OCI-LY3 (cell line): ENCODE data around the gene ACSL6.

Experiments used
- H2AFZ ChIP-seq: fragments of 200-600, 300-600 bp; shearing (Covaris generic); 2 replicates; pipeline ENCODE4 v1.6.0; 2014; ENCODE audit warnings: antibody characterized with exemption, low read depth, low read length
- H3K27ac ChIP-seq: fragments of 200-600, 300-600 bp; sonication (generic); 2 replicates; pipeline ENCODE4 v1.5.1; 2014; ENCODE audit warnings: mild to moderate bottlenecking, low read length, moderate library complexity, mixed read lengths
- H3K27me3 ChIP-seq: fragments of 200-600, 300-600 bp; sonication (generic); 2 replicates; pipeline ENCODE4 v1.6.1; 2014; ENCODE audit warnings: low read depth, low read length, mixed read lengths
- H3K36me3 ChIP-seq: fragments of 200-600, 300-600 bp; sonication (generic); replicated peaks from 2 replicates; pipeline ENCODE3; 2014; ENCODE audit warnings: low read depth, low read length, mixed read lengths
- H3K4me1 ChIP-seq: fragments of 300-600, 200-600 bp; sonication (generic); 2 replicates; pipeline ENCODE4 v1.6.1; 2014; ENCODE audit warnings: low read length, mixed read lengths
- H3K4me2 ChIP-seq: fragments of 200-600, 300-600 bp; sonication (generic); 2 replicates; pipeline ENCODE4 v1.6.1; 2014; ENCODE audit warnings: low read length, mixed read lengths
- H3K4me3 ChIP-seq: fragments of 300-600, 200-600 bp; sonication (generic); 2 replicates; pipeline ENCODE4 v1.5.1; 2014; ENCODE audit warnings: antibody characterized with exemption, mild to moderate bottlenecking, low read length, moderate library complexity
- H3K79me2 ChIP-seq: fragments of 300-600, 200-600 bp; shearing (Covaris generic); 2 replicates; pipeline ENCODE4 v1.6.1; 2014; ENCODE audit warnings: mild to moderate bottlenecking, low read length, mixed read lengths
- H3K9ac ChIP-seq: fragments of 300-600, 200-600 bp; shearing (Covaris generic); 2 replicates; pipeline ENCODE4 v1.6.0; 2014; ENCODE audit warnings: mild to moderate bottlenecking, low read length, moderate library complexity
- H3K9me3 ChIP-seq: fragments of 200-600, 300-600 bp; shearing (Covaris generic); 2 replicates; pipeline ENCODE4 v1.6.1; 2014; ENCODE audit warnings: low read length, mixed read lengths; ENCODE audit not compliant: insufficient read depth
- H4K20me1 ChIP-seq: fragments of 200-600, 300-600 bp; sonication (generic); 2 replicates; pipeline ENCODE4 v1.6.1; 2016; ENCODE audit warnings: low read length, mixed read lengths; ENCODE audit not compliant: insufficient read depth
- EZH2phosphoT487 ChIP-seq: fragments of 200-600 bp; shearing (Covaris generic); IDR thresholded peaks from 2 replicates; pipeline ENCODE4 v1.6.1; 2018; ENCODE audit warnings: antibody characterized with exemption, mixed run types, low read depth
- TF ChIP-seq, protein P1 (sequence below): fragments of 200-600, 300-600 bp; sonication (generic); IDR thresholded peaks from 2 replicates; pipeline ENCODE4 v1.5.1; 2014; ENCODE audit warnings: antibody characterized with exemption, low read length, low read depth

The ACSL6 gene

DNA sequence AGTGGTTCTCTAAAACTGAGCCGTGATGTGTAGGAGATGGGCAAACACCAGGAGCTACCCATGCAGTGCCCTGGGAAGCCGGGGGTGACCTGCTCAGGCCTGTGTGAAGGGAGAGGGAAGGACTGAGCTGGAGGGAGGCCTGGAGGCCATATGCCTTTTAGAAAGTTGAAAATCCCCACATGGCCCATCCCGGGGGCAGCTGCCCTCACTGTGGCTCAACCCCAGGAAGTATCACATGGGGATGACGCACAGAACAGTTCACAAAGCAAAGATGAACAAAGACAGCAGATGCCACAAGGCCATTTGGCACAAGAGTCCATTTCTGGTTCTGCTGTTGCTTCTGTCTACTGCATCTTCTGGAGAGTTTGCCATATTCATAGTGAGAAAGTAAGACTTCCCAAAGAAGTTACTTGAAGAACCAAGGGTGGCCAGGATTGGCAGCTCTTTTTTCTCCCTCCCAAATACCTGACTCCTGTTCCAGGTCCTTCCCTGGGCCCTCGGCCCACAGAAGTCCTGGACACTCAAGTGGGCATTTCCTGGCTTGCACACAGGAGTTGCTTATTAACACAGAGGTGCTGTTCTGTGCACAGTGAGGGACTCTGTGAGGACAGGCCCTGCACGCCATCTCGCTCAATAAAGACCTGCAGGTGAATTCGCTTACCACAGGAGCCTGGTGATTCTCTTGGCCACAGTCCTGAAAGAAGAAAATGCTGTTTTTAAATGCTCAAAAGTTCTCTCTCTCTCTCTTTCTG is 25.1 kb downstream of the ACSL6 start:
- no peak overlapping the region for H3K4me2 ChIP-seq
- no peaks in the 10 kb centered on the region for H4K20me1 ChIP-seq
- H3K4me3 ChIP-seq, result no peak overlapping the region
- H3K27me3 ChIP-seq, result 0 out of 2 replicates have a peak, but pooled peaks cover 3% of the 10 kb centered on the region
- H3K4me1 ChIP-seq, result no peaks in the 10 kb centered on the region
- no peaks in the 10 kb centered on the region for H3K36me3 ChIP-seq
- no peaks in the 10 kb centered on the region for H3K9me3 ChIP-seq
- H2AFZ ChIP-seq, result no peak overlapping the region
- H3K27ac ChIP-seq, result no peak overlapping the region
- no peak overlapping the region for H3K9ac ChIP-seq
- no peaks in the 10 kb centered on the region for H3K79me2 ChIP-seq
- TF ChIP-seq, protein P1, sequence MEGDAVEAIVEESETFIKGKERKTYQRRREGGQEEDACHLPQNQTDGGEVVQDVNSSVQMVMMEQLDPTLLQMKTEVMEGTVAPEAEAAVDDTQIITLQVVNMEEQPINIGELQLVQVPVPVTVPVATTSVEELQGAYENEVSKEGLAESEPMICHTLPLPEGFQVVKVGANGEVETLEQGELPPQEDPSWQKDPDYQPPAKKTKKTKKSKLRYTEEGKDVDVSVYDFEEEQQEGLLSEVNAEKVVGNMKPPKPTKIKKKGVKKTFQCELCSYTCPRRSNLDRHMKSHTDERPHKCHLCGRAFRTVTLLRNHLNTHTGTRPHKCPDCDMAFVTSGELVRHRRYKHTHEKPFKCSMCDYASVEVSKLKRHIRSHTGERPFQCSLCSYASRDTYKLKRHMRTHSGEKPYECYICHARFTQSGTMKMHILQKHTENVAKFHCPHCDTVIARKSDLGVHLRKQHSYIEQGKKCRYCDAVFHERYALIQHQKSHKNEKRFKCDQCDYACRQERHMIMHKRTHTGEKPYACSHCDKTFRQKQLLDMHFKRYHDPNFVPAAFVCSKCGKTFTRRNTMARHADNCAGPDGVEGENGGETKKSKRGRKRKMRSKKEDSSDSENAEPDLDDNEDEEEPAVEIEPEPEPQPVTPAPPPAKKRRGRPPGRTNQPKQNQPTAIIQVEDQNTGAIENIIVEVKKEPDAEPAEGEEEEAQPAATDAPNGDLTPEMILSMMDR, result no peak
- TF ChIP-seq EZH2phosphoT487, result no peak

DNA sequence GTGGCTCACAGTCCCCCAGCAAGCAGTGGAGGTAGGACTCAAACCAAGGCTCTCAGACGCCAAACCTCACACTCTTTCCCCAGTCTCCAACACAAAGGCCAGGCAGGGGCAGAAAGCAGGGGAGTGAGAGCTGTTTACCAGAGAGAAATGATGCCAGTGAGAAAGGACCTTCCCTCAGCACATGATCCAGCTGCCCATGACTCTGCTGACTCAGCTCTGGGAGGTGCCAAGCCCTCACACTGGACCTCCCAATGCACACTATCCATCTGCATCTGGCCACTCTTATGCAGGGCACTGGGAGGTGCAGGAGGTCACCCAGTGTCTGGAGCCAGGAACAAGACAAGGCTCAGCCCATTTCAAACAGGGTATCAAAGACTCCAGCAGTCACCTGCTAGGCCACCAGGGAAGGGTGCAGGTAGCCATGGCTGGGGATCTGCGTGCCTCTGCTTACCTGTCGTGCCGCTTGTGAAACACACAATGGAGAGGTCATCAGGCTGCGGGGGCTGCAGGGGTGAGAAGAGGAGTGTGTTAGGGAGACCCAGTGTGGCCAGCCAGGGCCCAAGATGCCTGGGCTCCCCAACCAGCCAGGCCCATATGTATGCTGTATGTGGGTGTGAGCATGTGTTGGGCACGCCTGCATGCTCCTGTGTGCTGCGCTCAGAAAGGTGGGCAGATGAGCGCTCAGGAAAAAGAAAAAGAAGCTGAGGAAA is 26.3 kb downstream of the ACSL6 start:
- Histone ChIP-seq H3K4me1 (no peaks in the 10 kb centered on the region), H3K9me3 (no peaks in the 10 kb centered on the region), H3K4me2 (no peak overlapping the region), H3K4me3 (no peak overlapping the region), H3K9ac (no peak overlapping the region), H3K27me3 (no peaks in the 10 kb centered on the region), H4K20me1 (no peaks in the 10 kb centered on the region), H3K27ac (no peak overlapping the region), H3K36me3 (no peaks in the 10 kb centered on the region), H3K79me2 (no peaks in the 10 kb centered on the region), H2AFZ (no peak overlapping the region)
- no peak for TF ChIP-seq EZH2phosphoT487
- TF ChIP-seq, protein P1, result no peak

DNA sequence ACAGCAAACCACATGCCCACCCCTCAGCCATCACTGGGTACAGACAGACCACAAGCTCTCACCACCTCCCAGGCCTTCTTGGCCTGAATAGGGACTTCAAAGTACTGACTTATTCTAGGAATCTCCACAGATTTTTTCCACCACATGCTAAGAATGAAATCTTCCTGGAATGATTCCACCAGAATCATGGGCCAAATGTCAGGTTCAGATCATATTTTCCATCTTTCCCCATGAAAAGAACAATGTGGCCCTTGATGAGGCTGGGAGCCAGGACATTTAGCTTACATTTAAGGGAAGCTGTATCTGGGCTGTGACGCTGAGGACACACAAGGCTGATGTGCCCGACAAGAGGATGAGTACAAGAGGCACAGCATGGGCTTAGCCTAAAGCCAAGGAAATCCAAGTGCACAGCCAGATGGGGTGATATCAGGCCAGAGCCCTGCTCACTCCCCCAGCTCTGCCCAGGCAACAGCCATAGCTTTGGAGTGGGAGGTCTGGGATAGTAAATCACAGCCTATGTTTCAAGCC is 28.1 kb downstream of the ACSL6 start:
- TF ChIP-seq EZH2phosphoT487, result no peak
- TF ChIP-seq, protein P1, result no peak
- H3K4me1 ChIP-seq, result no peaks in the 10 kb centered on the region
- H3K27ac ChIP-seq, result no peak overlapping the region
- H4K20me1 ChIP-seq, result no peaks in the 10 kb centered on the region
- H3K79me2 ChIP-seq, result no peaks in the 10 kb centered on the region
- H3K9me3 ChIP-seq, result no peaks in the 10 kb centered on the region
- peaks cover 2% of the 10 kb centered on the region; the same call in 1 of the 2 replicates for H3K27me3 ChIP-seq
- H3K4me3 ChIP-seq, result no peak overlapping the region
- no peaks in the 10 kb centered on the region for H3K36me3 ChIP-seq
- H3K9ac ChIP-seq, result no peak overlapping the region
- H3K4me2 ChIP-seq, result no peak overlapping the region
- H2AFZ ChIP-seq, result no peak overlapping the region

DNA sequence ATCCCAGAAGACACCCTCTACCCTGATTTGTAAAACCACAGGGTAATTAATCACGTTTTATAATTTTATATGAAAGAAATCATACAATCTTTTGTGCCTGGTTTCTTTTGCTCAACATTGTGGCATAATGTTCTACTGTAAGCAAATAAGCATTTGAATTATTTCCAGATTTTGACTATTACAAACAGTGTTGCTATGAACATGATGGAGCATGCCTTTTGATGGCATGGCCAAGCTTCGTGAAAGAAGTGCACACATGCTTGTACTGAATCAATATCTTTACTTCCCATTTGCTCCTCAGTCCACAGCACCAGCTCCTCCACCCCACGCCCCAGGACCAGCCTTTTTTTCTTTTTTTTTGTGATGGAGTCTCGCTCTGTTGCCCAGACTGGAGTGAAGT is 29.9 kb downstream of the ACSL6 start:
- peaks cover 2% of the 10 kb centered on the region; the same call in 1 of the 2 replicates for H3K27me3 ChIP-seq
- no peaks in the 10 kb centered on the region for H3K79me2 ChIP-seq
- TF ChIP-seq EZH2phosphoT487, result no peak
- TF ChIP-seq, protein P1, result no peak
- H3K36me3 ChIP-seq, result no peaks in the 10 kb centered on the region
- H3K4me3 ChIP-seq, result no peak overlapping the region
- no peak overlapping the region for H3K9ac ChIP-seq
- no peaks in the 10 kb centered on the region for H3K4me1 ChIP-seq
- no peak overlapping the region for H2AFZ ChIP-seq
- H3K27ac ChIP-seq, result no peak overlapping the region
- H3K9me3 ChIP-seq, result no peaks in the 10 kb centered on the region
- H3K4me2 ChIP-seq, result no peak overlapping the region
- no peaks in the 10 kb centered on the region for H4K20me1 ChIP-seq
